22Rv1 (cell line): ENCODE results near the gene UBAC1.

Experiments
- H3K27ac ChIP-seq: fragments of 450-650 bp; 2 replicates; pipeline ENCODE4 v1.5.1; 2017
- CTCF ChIP-seq: fragments of 450-650 bp; IDR thresholded peaks from 2 replicates; pipeline ENCODE4 v1.5.1; 2017; ENCODE audit warnings: mild to moderate bottlenecking
- ZFX ChIP-seq: fragments of 450-650 bp; IDR thresholded peaks from 2 replicates; pipeline ENCODE4 v1.6.1; 2017; ENCODE audit warnings: antibody characterized with exemption, borderline replicate concordance

UBAC1 gene

GRCh38 chr9:136007276-136007933 lies 46.2 kb upstream of the UBAC1 start:
- no peak overlapping the region for H3K27ac ChIP-seq
- no peak for TF ChIP-seq ZFX
- no peak for TF ChIP-seq CTCF

GRCh38 chr9:136006169-136006568 lies 45.0 kb upstream of the UBAC1 start:
- TF ChIP-seq CTCF (no peak), ZFX (no peak)
- no peak overlapping the region for H3K27ac ChIP-seq

- no peak overlapping the region for H3K27ac ChIP-seq
- TF ChIP-seq ZFX (no peak), CTCF (no peak)
Observed at GRCh38 chr9:136004712-136005111, 43.5 kb upstream of the UBAC1 start.

- H3K27ac ChIP-seq, result no peak overlapping the region
- TF ChIP-seq CTCF (no peak), ZFX (no peak)
Observed at GRCh38 chr9:136004219-136004618, 43.0 kb upstream of the UBAC1 start.

- no peak overlapping the region for H3K27ac ChIP-seq
- no peak for TF ChIP-seq CTCF
- no peak for TF ChIP-seq ZFX
Observed at GRCh38 chr9:136003411-136004218, 42.4 kb upstream of the UBAC1 start.

GRCh38 chr9:136002881-136003280 lies 41.7 kb upstream of the UBAC1 start:
- no peak overlapping the region for H3K27ac ChIP-seq
- TF ChIP-seq CTCF (no peak), ZFX (no peak)

- TF ChIP-seq CTCF, result no peak
- TF ChIP-seq ZFX, result no peak
- H3K27ac ChIP-seq, result no peak overlapping the region
Observed at GRCh38 chr9:136002215-136002614, 41.0 kb upstream of the UBAC1 start.
